Upper lobe of right lung (tissue), 1 donor: Measurements from ENCODE around the gene DZIP1. TPM values are rescaled to one million over a fixed set of nuclear protein-coding genes. Genes with fewer than 3 reads are reported as not detected.
"Not testable (repeated sequence)": the region's sequence is repeated elsewhere in the genome, so short reads cannot be mapped to it uniquely, and the experiment has no call there.

Experiments used
- ATAC-seq: fragments of 200-7000 bp; cut with Tn5 transposase; one replicate; pipeline ENCODE4 v1.9.1; 2020; ENCODE audit warnings: mild to moderate bottlenecking, moderate library complexity
- DNase-seq: peaks from one replicate; pipeline ENCODE4 v3.0.0-alpha.2; 2020
- H3K27ac ChIP-seq: fragments of 200-600 bp; one replicate; pipeline ENCODE4 v1.8.0; 2022
- H3K27me3 ChIP-seq: fragments of 200-600 bp; one replicate; pipeline ENCODE4 v1.8.0; 2022; ENCODE audit warnings: mild to moderate bottlenecking
- H3K36me3 ChIP-seq: fragments of 200-600 bp; one replicate; pipeline ENCODE4 v1.8.0; 2022
- H3K4me1 ChIP-seq: fragments of 200-600 bp; one replicate; pipeline ENCODE4 v1.8.0; 2022
- H3K4me3 ChIP-seq: fragments of 200-600 bp; one replicate; pipeline ENCODE4 v1.8.0; 2022; ENCODE audit warnings: mild to moderate bottlenecking
- H3K9me3 ChIP-seq: fragments of 200-600 bp; one replicate; pipeline ENCODE4 v1.8.0; 2022
- CTCF ChIP-seq: fragments of 200-600 bp; IDR thresholded peaks from one replicate; pipeline ENCODE4 v1.8.0; 2022; ENCODE audit warnings: antibody characterized with exemption
- intact Hi-C: fragments of 100-400 bp; cut with DNase I; formaldehyde crosslinking; loops from one replicate; pipeline ENCODE4 v1.11.0; 2022
- long read RNA-seq: library from polyadenylated mRNA; unstranded; transcript quantifications from one replicate; pipeline ENCODE4 v2.0.0, GENCODE V29; 2021
- total RNA-seq: library from RNA; stranded (reverse); fragmentation: NEBNext Ultra II Directional; extraction: Animal tissue kit (Norgen Biotek cat#: 25700); gene quantifications from one replicate; pipeline ENCODE4 v1.2.1, GENCODE V29; 2021
- donor health status: DM: no; HTN: yes; CAD: no; lungs with severe emphysema.

Gene DZIP1
- 7.1 TPM for total RNA-seq
- long read RNA-seq, full-length matches to known transcripts: 6 of 6 reads
- long read RNA-seq, partial matches to known transcripts: 0 of 6 reads
- long read RNA-seq, other reads (novel, unspliced or antisense): 0 of 6 reads

- ATAC-seq (peak; percentile 76), DNase-seq (peak; percentile 75)
- no peaks in the 10 kb centered on the region for H3K36me3 ChIP-seq
- H3K27me3 ChIP-seq: peaks cover 45% of the 10 kb centered on the region
- H3K9me3 ChIP-seq: no peaks in the 10 kb centered on the region
- peak within 1 kb of the TSS; percentile 56 for H3K4me3 ChIP-seq
- H3K27ac ChIP-seq: peak within 1 kb of the TSS; percentile 36
- no peak for TF ChIP-seq CTCF
- H3K4me1 ChIP-seq: peaks cover 10% of the 10 kb centered on the region
- intact Hi-C loops: no loop called here
Measured at GRCh38 chr13:95644601-95645052, at the start of gene DZIP1. Gene DZIP1, minus strand, starts transcription at chr13:95644706. Its CDS starts 2,677 bp downstream, at chr13:95642029.

- H3K36me3 ChIP-seq, DNase-seq, H3K27ac ChIP-seq, H3K9me3 ChIP-seq, ATAC-seq, H3K4me3 ChIP-seq, H3K27me3 ChIP-seq, H3K4me1 ChIP-seq, intact Hi-C loops: not testable (repeated sequence)
Measured at GRCh38 chr13:95690986-95691385, 46.5 kb upstream of the DZIP1 start.

GRCh38 chr13:95689582-95689926 lies 45.0 kb upstream of the DZIP1 start:
- Histone ChIP-seq H3K27ac (no peak overlapping the region), H3K27me3 (no peaks in the 10 kb centered on the region), H3K9me3 (no peaks in the 10 kb centered on the region), H3K36me3 (no peaks in the 10 kb centered on the region), H3K4me1 (peaks cover 4% of the 10 kb centered on the region), H3K4me3 (no peak overlapping the region)
- DNase-seq: no peak
- intact Hi-C loops: no loop called here
- no peak for TF ChIP-seq CTCF
- ATAC-seq: no peak

- ATAC-seq, H3K27ac ChIP-seq, H3K36me3 ChIP-seq, H3K27me3 ChIP-seq, DNase-seq, H3K4me3 ChIP-seq, intact Hi-C loops, H3K9me3 ChIP-seq: not testable (repeated sequence)
- peaks cover 15% of the 10 kb centered on the region for H3K4me1 ChIP-seq
Measured at GRCh38 chr13:95684960-95685359, 40.5 kb upstream of the DZIP1 start.

GRCh38 chr13:95684418-95684817 lies 39.9 kb upstream of the DZIP1 start:
- peak; percentile 16 for ATAC-seq

GRCh38 chr13:95679722-95680121 lies 35.2 kb upstream of the DZIP1 start:
- Histone ChIP-seq H3K27ac (no peak overlapping the region), H3K4me1 (peaks cover 30% of the 10 kb centered on the region), H3K27me3 (no peaks in the 10 kb centered on the region), H3K36me3 (no peaks in the 10 kb centered on the region), H3K4me3 (no peak overlapping the region), H3K9me3 (no peaks in the 10 kb centered on the region)
- no peak for TF ChIP-seq CTCF
- no peak for DNase-seq
- no peak for ATAC-seq
- intact Hi-C loops: no loop called here

More at GRCh38 chr13:95684418-95684817, 39.9 kb upstream of the DZIP1 start:
- H3K36me3 ChIP-seq: no peaks in the 10 kb centered on the region
- intact Hi-C loops: no loop called here
- no peaks in the 10 kb centered on the region for H3K27me3 ChIP-seq
- H3K9me3 ChIP-seq: no peaks in the 10 kb centered on the region
- DNase-seq: no peak
- no peak for TF ChIP-seq CTCF
- H3K4me1 ChIP-seq: peaks cover 20% of the 10 kb centered on the region
- no peak overlapping the region for H3K27ac ChIP-seq
- no peak overlapping the region for H3K4me3 ChIP-seq

GRCh38 chr13:95678967-95679366 lies 34.5 kb upstream of the DZIP1 start:
- Histone ChIP-seq H3K4me3 (peak overlapping the region; percentile 95), H3K36me3 (no peaks in the 10 kb centered on the region), H3K27me3 (no peaks in the 10 kb centered on the region), H3K4me1 (peaks cover 35% of the 10 kb centered on the region), H3K9me3 (no peaks in the 10 kb centered on the region), H3K27ac (no peak overlapping the region)
- TF ChIP-seq CTCF: no peak
- intact Hi-C loops: no loop called here
- ATAC-seq (no peak), DNase-seq (no peak)
